Spleen (tissue), 7 donors: ENCODE data around the gene SIGLEC11.

ENCODE experiments used
- CTCF ChIP-seq, 11 experiments: fragments of 200-600 bp in 7 of 11; fragments of 450-650 bp in 4 of 11; sonication (generic) in 4 of 11; IDR thresholded peaks in 8 of 11; conservative IDR thresholded peaks in 3 of 11; 1 replicate in 7 of 11; 2 replicates in 4 of 11; pipeline versions ENCODE4 v1.4.0 to v1.8.0; 2016 to 2021; ENCODE audit warnings: antibody characterized with exemption in 11 of 11, inconsistent platforms in 4 of 11, mild to moderate bottlenecking in 1 of 11
- POLR2A ChIP-seq, 3 donors: fragments of 450-650 bp; IDR thresholded peaks; one replicate each; pipeline ENCODE4 v1.5.1; 2017; ENCODE audit warnings: antibody characterized with exemption in 3 of 3, mild to moderate bottlenecking in 1 of 3
- POLR2AphosphoS5 ChIP-seq, 3 donors: sonication (generic); formaldehyde crosslinking; IDR thresholded peaks; one replicate each; pipeline ENCODE4 v1.5.1; 2017; ENCODE audit warnings: antibody characterized with exemption in 3 of 3
- donor health status: DM: no; HTN: no; CAD: no; lungs with moderate emphysema.
- donor health status: DM: no; HTN: no; CAD: no.
- donor health status: DM: no; HTN: no; CAD: no.

GRCh38 chr19:50001775-50002174, 40.8 kb upstream of the SIGLEC11 start:
- TF ChIP-seq POLR2A (IDR thresholded peaks at IDR 0.05) (no peak), CTCF (IDR thresholded peaks at IDR 0.05 in 8 of 11, conservative IDR thresholded peaks at IDR 0.05 in 3 of 11) (no peak), POLR2AphosphoS5 (IDR thresholded peaks at IDR 0.05) (no peak)
